KOPT-K1 (cell line): ENCODE data around the gene KRT6C.
"Not testable (repeated sequence)": the region's sequence is repeated elsewhere in the genome, so short reads cannot be mapped to it uniquely, and the experiment has no call there.

Source experiments
- H3K27ac ChIP-seq: fragments of 200-600 bp; sonication (generic); 2 replicates; pipeline ENCODE4 v1.5.1; 2016; ENCODE audit warnings: antibody characterized with exemption, mild to moderate bottlenecking, low read depth, low read length; ENCODE audit not compliant: poor library complexity, severe bottlenecking
- H3K36me3 ChIP-seq: fragments of 200-600 bp; sonication (generic); 2 replicates; pipeline ENCODE4 v1.5.1; 2017; ENCODE audit warnings: antibody characterized with exemption, mild to moderate bottlenecking, low read length, moderate library complexity; ENCODE audit not compliant: insufficient read depth
- H3K9me3 ChIP-seq: fragments of 200-600 bp; sonication (generic); 2 replicates; pipeline ENCODE4 v1.5.1; 2017; ENCODE audit warnings: antibody characterized with exemption, low read length, mild to moderate bottlenecking; ENCODE audit not compliant: insufficient read depth, poor library complexity, severe bottlenecking

The KRT6C gene

DNA sequence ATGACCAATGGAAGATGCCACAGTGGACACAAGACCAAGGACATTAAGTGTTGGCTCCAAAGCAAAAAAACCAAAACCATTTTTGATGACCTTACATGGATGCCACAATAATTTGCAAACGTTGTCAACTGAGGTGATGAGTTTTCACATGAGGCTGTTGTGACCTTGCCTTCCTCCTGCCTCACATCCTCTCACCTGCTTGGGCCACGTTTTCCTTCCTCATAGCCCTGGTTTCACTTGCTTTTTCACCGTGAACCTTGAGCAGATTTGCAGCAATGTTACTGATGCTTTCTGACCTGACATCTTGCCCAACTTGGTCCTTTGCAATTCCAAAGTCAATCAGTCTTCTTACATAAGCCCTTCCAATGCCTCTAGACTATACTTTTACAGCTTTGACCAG lies 25.4 kb downstream of the KRT6C start:
- H3K27ac ChIP-seq: no peak overlapping the region
- no peaks in the 10 kb centered on the region for H3K36me3 ChIP-seq
- no peaks in the 10 kb centered on the region for H3K9me3 ChIP-seq

GRCh38 chr12:52447196-52447595 lies 26.4 kb downstream of the KRT6C start:
- H3K36me3 ChIP-seq, H3K9me3 ChIP-seq, H3K27ac ChIP-seq: not testable (repeated sequence)

- no peaks in the 10 kb centered on the region for H3K9me3 ChIP-seq
- no peaks in the 10 kb centered on the region for H3K36me3 ChIP-seq
- no peak overlapping the region for H3K27ac ChIP-seq
These were observed 27.1 kb downstream of the KRT6C start for GRCh38 chr12:52446367-52447045.

- H3K36me3 ChIP-seq: no peaks in the 10 kb centered on the region
- no peak overlapping the region for H3K27ac ChIP-seq
- H3K9me3 ChIP-seq: no peaks in the 10 kb centered on the region
These were observed 27.7 kb downstream of the KRT6C start for GRCh38 chr12:52445876-52446275.

DNA sequence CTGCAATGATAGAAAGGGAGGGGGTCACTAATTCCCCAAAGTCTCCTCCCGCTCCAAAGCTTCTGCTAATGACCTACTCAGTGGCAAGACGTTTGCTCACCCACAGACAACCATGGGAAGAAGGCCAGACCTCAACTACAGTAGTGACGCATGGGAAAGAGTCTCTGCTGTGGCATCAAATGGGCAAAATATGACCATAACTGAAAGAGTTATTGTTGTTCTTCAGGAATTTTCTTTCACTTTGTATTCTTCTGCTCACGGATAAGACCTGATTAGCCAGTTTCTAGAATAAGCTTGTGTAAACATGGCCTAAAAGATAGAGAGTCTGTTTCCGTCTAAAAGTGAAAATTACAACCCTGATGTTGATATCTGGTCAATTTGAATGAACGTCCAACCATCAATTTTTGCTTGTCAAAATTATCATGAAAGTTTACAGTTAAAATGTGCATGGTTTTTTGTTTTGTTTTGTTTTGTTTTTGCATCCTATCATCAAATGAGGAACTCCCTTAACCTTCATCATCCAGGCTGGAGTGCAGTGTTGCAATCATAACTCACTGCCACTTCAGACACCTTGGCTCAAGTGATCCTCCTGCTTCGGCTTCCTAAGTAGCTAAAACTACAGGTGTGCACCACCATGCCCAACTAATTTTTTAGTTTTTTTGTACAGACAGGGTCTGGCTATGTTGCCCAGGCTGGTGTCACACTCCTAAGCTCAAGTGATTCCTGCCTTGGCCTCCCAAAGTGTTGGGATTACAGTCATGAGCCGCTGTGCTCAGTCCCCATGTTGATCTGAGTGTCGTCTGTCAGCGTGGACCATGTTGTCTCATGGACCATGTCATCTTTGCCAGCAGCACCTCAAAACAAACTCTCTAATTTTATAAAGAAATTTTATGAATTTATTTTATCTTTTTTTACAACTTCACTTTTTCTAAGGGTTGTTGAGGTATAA lies 28.7 kb downstream of the KRT6C start:
- Histone ChIP-seq H3K9me3 (no peaks in the 10 kb centered on the region), H3K27ac (no peak overlapping the region), H3K36me3 (no peaks in the 10 kb centered on the region)

DNA sequence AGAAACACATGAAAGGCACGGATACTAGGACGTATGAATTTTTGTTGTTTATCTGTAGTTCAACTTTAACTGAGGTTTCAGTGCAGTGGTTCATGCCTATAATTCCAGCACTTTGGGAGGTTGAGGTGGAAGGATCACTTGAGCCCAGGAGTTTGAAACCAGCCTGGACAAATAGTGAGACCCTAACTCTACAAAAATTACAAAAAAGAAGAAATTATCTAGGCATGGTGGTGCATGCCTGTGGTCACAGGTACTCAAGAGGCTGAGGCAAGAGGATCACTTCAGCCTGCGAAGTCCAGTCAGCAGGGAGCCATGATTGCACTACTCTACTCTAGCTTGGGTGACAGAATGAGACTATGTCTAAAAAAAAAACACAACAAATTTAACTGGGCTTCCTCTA lies 29.6 kb downstream of the KRT6C start:
- Histone ChIP-seq H3K36me3 (no peaks in the 10 kb centered on the region), H3K27ac (no peak overlapping the region), H3K9me3 (no peaks in the 10 kb centered on the region)

DNA sequence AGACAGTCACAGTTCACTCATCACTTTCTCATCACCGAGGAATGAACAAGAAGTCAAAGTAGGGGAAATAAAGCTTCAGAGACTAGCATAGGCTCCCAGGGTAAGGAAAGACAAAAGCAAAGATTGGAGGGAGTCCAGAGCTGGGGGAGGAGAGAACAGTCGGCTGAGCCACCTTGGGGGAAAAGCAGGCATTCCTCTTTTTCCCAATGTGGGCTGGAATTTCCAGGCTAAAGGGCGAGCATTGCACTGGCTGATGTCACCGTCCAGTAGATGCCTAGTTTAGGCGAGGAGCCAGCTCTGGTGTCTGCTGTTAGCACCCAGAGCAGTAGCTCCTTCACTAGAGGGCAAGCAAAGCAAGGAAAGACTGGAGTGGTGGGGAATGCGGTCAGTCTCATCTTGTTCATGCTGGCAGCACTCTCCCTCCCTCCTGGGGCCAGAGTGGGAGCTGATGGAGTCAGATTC lies 31.0 kb downstream of the KRT6C start:
- H3K9me3 ChIP-seq: no peaks in the 10 kb centered on the region
- H3K36me3 ChIP-seq: no peaks in the 10 kb centered on the region
- H3K27ac ChIP-seq: no peak overlapping the region

DNA sequence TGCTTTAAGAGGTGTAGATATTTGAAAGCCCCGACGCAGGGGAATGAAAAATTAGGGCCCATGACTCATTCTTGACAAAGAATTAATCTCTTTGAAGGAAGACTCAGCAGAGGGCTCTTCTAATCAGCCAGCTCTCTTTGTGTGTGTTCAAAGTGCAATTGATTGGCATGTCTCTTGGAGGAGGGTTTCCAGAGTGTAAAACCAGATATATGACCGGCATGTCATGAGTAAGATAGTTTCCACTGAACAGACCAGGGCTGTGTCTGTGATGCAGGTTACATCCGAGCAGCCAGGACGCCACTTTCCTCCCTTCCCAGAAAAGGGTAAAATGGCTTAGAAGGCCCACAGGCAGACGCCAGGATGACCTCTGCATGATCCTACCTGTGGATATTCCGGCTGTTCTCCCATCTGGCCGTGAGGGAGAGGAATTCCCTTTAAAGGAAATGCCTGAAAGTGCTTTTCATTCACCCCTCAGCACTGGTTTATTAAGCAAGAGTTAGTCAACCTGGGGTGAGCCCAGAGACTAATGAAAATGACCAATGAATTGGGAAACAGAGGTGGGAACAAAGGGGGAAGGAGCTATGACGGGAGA lies 32.2 kb downstream of the KRT6C start:
- no peaks in the 10 kb centered on the region for H3K36me3 ChIP-seq
- H3K27ac ChIP-seq: no peak overlapping the region
- no peaks in the 10 kb centered on the region for H3K9me3 ChIP-seq

GRCh38 chr12:52440821-52441319 lies 32.7 kb downstream of the KRT6C start:
- H3K9me3 ChIP-seq: no peaks in the 10 kb centered on the region
- no peak overlapping the region for H3K27ac ChIP-seq
- H3K36me3 ChIP-seq: no peaks in the 10 kb centered on the region

- no peak overlapping the region for H3K27ac ChIP-seq
- no peaks in the 10 kb centered on the region for H3K9me3 ChIP-seq
- H3K36me3 ChIP-seq: no peaks in the 10 kb centered on the region
These were observed 33.8 kb downstream of the KRT6C start for GRCh38 chr12:52439845-52440244.

DNA sequence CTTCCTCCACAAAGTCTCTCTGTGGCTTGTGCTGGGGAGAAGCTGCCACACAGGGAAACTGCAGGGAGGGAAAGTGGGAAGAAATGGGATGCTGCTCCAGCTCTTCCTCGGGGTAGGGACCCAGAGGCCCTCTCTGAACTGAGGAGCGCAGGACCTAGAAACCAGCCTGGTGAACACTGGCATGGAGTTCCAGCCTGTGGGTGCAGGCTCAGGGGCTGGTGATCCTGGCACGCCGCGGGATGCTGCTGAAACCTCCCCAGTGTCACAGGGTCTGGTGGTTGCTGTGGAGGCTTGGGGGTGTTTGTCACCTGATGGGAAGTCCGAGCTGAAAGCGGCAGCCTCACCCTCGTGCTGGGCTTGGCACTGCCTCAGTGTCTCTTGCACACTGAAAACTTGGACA lies 34.2 kb downstream of the KRT6C start:
- Histone ChIP-seq H3K36me3 (no peaks in the 10 kb centered on the region), H3K27ac (no peak overlapping the region), H3K9me3 (no peaks in the 10 kb centered on the region)

DNA sequence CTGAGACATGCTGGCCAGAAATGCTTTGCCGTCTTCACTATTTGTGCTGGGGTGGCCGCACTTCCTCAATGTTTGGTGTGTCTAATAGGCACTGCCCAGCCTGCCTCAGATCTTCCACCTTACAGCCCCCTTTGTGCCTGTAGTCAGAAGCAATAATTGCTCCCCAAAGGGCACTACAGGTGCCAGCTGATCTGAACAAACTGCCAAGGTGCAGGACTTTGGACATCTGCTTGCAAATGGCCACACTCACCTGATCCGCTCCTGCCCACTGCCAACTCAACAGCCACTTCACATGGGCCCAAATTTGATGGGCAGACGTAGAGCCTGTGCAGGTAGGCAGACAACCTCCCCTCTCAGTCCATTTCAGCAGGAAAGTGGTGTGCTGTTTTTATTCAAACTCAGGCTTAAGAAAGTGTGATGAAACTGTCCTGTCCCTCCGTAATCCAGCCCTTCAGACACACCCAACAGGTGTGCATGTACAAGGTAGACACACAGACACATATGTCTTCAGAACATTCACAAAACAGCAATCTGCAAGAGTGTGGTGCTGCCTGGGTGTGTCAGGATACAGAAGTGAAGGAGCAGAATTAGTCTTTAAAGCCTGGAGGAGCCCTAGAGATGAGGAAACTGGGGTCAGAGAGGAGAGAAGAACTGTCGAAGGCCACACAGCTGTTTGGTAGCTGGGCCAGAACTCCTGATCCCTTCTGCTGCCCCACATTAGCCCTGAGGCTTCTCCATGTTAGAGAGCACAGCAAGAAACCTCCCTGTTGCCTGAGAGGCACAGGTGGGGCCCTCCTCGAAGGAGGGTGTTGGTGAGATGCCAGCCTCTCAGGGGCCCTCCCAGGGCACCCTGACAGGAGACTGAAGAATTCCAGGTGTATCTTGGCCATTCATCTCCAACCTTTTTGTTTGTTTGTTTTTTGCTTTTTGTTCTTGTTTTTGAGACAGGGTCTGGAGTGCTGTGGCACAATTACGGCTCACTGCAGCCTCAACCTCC lies 35.0 kb downstream of the KRT6C start:
- Histone ChIP-seq H3K36me3 (no peaks in the 10 kb centered on the region), H3K27ac (no peak overlapping the region), H3K9me3 (no peaks in the 10 kb centered on the region)

DNA sequence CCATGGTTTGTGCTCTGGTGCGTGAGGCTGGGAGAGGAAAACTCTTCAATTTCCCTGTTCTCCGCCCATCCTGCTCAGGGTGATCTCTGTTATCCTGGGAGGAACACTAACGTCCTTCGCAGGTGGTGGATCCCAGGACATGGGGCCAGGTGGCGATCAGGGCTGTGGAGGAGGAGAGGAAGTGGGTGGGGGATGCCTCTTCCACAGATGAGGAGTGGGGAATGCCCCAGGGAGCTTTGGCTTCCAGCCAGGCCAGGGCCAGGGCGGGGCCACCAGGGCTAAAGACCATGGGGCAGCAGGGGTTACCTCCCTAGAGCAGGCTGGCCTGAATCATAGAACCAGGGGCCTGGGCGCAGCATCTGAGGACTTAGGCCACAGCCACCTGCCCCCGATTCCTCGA lies 36.1 kb downstream of the KRT6C start:
- no peaks in the 10 kb centered on the region for H3K9me3 ChIP-seq
- H3K36me3 ChIP-seq: no peaks in the 10 kb centered on the region
- no peak overlapping the region for H3K27ac ChIP-seq

GRCh38 chr12:52436828-52437474 lies 36.7 kb downstream of the KRT6C start:
- Histone ChIP-seq H3K9me3 (no peaks in the 10 kb centered on the region), H3K27ac (no peak overlapping the region), H3K36me3 (no peaks in the 10 kb centered on the region)
